GM18505 (cell line): ENCODE data around the gene GJC2.
"Not testable (repeated sequence)": the region's sequence is repeated elsewhere in the genome, so short reads cannot be mapped to it uniquely, and the experiment has no call there.

Source experiments
- ATAC-seq: cut with Tn5 transposase; IDR thresholded peaks from one replicate; pipeline ENCODE4 v1.9.1; 2021; ENCODE audit not compliant: unreplicated experiment
- POLR2A ChIP-seq: IDR thresholded peaks from 4 replicates; pipeline ENCODE4 v1.6.1; 2011; ENCODE audit warnings: borderline replicate concordance; ENCODE audit not compliant: insufficient read depth, insufficient read length; ENCODE audit errors: extremely low read depth

The GJC2 gene

DNA sequence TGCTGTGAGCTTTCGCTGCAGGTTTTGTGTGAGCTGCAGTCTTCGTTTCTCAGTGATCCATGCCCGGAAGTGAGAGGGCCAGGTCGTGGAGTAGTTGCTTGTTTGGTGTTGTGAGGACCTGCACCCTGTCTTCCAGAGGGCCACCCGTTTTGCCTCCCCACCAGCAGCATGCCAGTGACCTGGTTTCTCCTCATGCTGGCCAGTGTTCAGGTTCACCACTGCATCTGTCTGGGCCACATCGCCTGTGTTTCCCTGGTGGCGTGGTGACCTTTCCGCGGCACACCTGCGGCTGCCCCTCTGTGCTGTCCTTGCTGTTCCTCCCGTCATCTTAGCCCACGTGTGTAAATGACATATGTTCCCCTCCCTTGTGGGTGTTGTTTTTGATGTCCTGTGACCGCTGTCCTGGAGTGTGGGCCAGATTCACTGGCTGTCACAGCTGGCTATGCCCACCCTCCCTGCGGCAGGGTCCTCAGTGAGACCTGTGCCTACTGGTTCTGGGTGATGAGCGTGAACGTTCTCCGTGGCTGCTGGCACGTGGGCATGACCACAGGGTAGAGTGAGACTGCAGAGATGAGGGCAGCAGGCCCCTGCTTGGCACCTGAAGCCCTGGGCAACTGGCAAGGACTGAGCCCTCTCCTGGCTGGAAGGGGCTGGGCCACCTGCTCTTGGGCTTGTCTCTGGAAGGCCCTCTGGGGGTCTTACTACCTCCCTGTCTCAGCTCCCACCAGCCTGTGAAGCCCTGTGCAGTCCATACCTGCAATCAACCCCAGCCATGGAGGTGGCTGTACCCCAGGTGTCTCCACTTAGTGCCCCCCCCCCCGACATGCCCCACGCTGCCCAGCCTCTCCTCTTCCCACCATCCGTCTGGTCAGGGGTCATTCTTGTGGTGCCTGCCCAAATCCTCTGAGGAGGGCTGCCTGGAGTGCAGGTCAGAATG lies 23.1 kb downstream of the GJC2 start:
- no peak for TF ChIP-seq POLR2A
- ATAC-seq = no peak

DNA sequence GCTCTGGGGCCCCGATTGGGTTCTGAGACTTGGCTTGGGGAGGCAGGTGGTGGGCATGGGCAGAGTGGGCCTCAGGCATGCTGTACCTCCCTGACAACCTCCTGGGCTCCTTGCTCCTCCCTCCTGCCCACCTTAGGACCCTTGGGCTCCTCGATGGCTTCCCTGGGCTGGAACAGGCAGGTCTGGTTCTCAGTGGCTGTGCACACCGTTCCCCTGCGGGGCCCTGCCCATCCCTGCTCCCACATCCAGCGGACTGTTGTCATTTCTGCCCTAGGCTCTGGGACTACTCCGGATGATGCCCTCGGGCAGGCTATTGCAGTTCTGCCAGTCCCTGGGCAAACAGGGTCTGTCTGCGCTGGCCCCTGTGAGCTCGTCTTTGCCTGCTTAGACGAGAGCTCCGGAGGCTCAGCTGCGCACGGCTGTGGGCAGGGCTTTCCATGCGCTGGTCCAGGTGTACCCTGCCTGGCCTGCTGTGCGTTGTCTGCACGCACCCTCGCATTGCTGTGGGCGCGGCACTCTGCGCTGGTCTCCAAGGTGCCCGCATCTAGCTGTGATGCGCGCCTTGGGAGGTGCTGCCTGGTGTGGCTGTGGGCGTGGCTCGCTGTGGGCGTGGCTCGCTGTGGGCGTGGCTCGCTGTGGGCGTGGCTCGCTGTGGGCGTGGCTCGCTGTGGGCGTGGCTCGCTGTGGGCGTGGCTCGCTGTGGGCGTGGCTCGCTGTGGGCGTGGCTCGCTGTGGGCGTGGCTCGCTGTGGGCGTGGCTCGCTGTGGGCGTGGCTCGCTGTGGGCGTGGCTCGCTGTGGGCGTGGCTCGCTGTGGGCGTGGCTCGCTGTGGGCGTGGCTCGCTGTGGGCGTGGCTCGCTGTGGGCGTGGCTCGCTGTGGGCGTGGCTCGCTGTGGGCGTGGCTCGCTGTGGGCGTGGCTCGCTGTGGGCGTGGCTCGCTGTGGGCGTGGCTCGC lies 24.1 kb downstream of the GJC2 start:
- not testable (repeated sequence) for ATAC-seq

DNA sequence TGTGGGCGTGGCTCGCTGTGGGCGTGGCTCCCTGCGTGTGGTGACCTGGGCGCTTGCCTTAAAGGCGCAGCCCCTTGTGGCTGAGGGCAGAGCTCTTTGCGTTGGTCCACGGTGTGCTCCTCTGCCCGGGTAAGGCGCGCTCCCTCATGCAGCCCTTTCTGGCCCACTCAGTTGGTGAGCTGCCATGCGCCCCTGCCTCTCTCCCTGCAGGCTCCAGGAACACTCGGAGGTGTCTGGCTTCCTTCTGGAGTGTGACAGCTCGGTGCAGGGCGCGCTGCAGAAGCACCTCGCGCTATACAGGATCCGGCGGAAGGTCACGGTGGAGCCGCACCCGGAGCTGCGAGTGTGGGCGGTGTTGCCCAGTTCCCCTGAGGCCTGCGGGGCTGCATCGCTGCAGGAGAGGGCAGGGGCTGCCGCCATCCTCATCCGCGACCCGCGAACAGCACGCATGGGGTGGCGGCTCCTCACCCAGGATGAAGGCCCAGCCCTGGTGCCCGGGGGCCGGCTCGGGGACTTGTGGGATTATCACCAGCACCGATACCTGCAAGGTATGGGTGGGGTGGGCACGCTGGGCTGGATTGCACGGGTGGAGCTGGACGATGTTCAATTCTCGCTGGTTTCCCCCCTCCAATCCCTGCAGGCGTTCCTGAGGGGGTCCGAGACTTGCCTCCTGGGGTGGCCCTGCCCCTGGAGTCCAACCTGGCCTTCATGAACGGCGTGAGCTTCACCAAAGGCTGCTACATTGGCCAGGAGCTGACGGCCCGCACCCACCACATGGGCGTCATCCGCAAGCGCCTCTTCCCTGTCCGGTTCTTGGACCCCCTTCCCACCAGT lies 25.0 kb downstream of the GJC2 start:
- ATAC-seq = no peak
- TF ChIP-seq POLR2A = no peak

DNA sequence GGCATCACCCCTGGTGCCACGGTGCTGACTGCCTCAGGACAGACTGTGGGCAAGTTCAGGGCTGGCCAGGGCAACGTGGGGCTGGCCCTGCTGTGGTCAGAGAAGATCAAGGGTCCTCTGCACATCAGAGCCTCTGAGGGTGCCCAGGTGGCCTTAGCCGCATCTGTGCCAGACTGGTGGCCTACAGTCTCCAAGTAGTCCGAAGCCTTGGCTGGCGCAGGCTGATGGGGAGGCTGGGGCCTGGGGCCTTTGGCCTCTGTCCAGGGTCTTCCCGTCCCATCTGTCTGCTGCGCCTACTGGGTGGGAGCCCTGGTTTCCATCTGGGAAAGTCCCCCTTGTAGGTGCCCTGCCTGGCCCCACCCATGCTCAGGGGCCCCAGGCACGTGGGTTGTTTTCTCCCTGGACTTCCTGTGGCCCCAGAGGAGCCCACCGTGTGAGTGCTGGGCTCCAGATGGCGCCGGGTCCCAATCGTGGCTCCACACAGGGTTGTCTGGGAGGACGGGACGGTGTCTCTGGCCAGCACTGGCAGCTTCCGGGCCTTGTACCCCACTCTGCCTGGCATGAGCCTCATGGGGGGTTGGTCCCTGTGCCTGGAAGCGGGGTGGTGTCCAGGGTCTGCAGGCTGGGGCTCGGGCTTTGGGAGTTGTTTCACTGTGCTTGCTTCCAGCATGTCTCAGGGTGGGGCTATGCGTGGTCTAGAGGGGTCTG lies 25.7 kb downstream of the GJC2 start:
- no peak for TF ChIP-seq POLR2A
- ATAC-seq = no peak

GRCh38 chr1:228176024-228176395 lies 26.3 kb downstream of the GJC2 start:
- no peak for TF ChIP-seq POLR2A
- no peak for ATAC-seq

DNA sequence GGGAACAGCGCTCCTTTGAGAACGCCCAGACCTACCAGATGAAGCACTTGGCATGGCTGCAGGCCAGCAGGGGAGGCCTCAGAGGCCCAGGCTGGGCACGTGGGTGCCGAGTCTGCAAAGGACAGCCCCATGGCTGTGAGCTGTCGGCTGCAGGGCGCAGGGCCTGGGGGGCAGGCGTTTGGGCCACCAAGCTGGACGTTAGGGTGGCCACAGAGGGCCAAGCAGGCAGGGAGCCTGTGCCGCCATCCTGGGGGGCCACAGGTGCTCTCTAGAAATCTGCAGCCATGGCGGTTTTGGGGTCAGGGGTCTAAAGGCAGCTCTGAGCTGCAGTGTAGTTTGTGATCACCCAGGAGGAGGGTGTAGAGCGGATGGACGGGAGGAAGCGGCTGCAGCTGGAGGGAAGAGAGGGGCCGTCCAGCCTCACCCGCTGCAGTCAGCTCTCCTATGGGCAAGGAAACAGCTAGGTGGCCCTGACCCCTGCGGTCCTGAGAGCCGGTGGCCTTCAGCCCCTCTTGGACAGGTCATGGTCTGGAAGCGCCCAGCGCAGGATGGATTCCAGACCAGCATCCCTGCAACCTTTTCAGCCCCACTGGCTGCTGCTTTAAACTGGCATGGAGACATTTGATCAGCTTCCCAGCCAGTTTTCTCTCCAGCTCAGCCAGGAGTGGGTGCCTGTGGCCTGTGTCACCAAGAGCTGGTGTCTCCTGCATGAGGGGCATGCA lies 26.9 kb downstream of the GJC2 start:
- no peak for TF ChIP-seq POLR2A
- ATAC-seq = no peak

GRCh38 chr1:228177183-228177475 lies 27.4 kb downstream of the GJC2 start:
- no peak for ATAC-seq
- no peak for TF ChIP-seq POLR2A

GRCh38 chr1:228177721-228178710 lies 28.3 kb downstream of the GJC2 start:
- no peak for TF ChIP-seq POLR2A
- ATAC-seq = no peak

DNA sequence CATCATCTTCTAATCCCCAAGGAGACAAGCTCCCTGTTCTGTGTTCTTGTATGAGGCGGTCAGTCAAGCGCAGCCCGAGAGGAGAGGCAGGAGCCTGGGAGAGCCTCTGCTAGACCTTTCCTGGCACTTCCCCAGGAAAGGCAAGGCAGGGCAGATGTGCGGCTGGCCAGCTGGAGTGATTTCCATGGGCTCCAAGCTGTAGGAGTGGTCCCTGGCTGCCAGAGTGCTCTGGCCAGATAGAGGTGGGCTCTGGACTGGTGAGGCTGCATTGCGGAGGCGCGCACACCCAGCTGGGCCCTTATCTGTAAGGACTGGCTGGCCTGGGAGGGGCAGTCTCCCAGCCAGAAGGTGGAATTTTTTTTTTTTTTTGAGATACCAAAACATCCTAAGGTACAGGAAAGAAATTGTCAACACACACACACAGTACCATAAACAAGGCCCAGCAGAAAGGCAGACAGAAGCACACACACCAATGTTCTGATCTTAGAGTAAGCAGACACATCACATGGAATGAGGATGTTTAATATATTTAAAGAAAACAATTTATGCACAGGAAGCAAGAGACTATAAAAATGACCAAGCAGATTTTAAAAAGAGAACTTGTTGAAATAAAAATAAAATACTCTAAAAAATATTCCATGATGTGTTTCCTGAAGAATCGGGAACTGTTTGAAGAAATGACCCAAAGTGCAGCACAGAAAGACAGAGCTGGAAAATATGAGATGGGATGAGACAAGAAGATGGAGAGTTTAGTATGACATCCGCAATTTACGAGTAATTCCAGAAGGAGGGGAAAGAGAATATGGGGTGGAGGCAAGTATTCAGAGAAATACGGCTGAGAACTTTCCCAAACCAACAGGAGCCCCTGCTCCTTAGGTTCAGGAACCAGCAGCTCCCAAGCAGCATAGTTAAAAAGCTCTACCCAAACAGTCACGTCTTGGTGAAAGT lies 29.3 kb downstream of the GJC2 start:
- ATAC-seq = no peak
- no peak for TF ChIP-seq POLR2A

DNA sequence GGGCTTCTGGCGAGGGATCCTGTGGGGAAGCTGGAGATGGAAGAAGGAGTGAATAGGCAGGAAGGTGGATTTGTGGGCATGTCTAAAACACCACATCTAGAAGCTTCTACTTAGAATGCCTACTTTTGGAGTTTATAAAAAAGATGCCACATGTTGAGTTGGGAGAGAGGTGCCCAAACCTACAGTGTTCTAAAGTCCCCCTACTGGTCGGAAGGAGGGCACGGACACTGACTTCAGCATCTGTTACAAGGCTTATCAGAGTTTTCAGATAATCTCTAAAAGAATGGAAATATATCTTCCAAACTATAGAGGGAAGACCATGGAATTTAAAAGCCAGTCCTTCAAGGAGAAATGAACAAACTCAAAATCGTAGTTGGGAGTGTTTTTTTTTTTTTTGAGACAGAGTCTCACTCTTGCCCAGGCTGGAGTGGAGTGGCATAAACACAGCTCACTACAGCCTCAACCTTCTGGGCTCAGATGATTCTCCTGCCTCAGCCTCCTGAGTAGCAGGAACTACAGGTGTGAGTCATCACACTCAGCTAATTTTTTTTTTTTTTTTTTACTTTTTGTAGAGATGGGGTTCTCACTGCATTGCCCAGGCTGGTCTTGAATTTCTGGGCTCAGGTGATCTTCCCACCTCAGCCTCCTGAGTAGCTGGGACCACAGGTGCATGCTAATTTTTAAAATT lies 30.7 kb downstream of the GJC2 start:
- no peak for ATAC-seq

More for the DNA sequence above, 30.7 kb downstream of the GJC2 start:
- no peak for TF ChIP-seq POLR2A
